ENCODE measurements around the gene MAPK8IP2. TPM values are rescaled to one million over a fixed set of nuclear protein-coding genes. Genes with fewer than 3 reads are reported as not detected.

MAPK8IP2 gene
- total and polyA plus RNA-seq, 2 of the 13 experiments (the other 11 are each of a cell fraction or from before 2014, with no cell fraction given) = 1.3 to 2.6 TPM

DNA sequence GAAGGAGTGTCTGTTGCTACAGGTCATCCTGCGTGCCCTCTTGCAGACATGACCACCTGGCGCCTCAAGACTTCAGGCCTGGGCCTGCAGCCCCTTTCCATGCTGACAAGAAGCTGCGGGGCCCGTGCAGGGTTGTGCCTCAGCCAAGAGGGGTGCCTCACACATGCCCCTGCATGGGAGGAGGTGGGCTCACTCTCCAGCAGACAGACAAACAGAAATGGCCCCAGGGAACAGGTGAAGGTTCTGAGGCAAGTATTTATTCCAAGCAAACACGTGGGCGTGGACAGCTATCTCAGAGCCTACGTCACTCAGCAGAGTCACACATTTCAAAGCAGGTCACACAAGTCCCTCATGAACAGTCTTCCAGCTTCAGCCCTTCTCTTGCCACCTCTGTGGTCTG, 32.0 kb upstream of the MAPK8IP2 start:
- Histone ChIP-seq H3K4me1 (ENCODE audit: insufficient read depth, low read length) (peaks cover 39% of the 10 kb centered on the region), H3K79me2 (ENCODE audit: insufficient read depth, low read length) (no peaks in the 10 kb centered on the region), H3K27ac (ENCODE audit: extremely low read length, insufficient read depth, low read length) (peak overlapping the region; percentile 83), H3K27me3 (ENCODE audit: control insufficient read depth in 1 of 2, insufficient read depth in 2 of 2, low read length in 2 of 2) (no peaks in the 10 kb centered on the region), H3K9ac (ENCODE audit: insufficient read depth, low read depth, low read length) (peak overlapping the region; percentile 47; the same call in 1 of the 2 replicates), H3K36me3 (replicated peaks in 1 of 2; ENCODE audit: control insufficient read depth in 1 of 2, insufficient read depth in 2 of 2, low read length in 2 of 2) (peaks cover 4 to 5% of the 10 kb centered on the region in 2 experiments; a peak in 2 of 5 replicates), H3K9me3 (ENCODE audit: low read length) (no peaks in the 10 kb centered on the region), H3K4me3 (replicated peaks in 1 of 3; ENCODE audit: insufficient read depth in 1 of 3, low read depth in 2 of 3, low read length in 3 of 3) (peak overlapping the region in 1 of 3 experiments; percentile 7; a peak in 1 of 6 replicates), H4K20me1 (ENCODE audit: insufficient read depth, low read length) (no peaks in the 10 kb centered on the region), H2AFZ (ENCODE audit: low read length) (no peak overlapping the region), H3K4me2 (ENCODE audit: low read depth, low read length) (peak overlapping the region; percentile 52)
- DNase-seq (ENCODE audit: low spot score) (peak; percentile 83), ATAC-seq (peak; percentile 71), FAIRE-seq (peak; percentile 88)
- no TSS peak for BruUV-seq (replicated peaks)
- in situ Hi-C loops (cut with HindIII; ENCODE audit: extremely low pct_ligation_motif_present, low pct_unique_long_range_greater_than_20kb) = loop anchor here (5.0 kb wide), 1 partner anchor 36 kb away; the partner anchor contains the start of gene TYMP
- ChIA-PET CTCF (ENCODE audit: low intra/inter-chr PET ratio, low total read pairs) (no interaction called here), POLR2A (interaction anchor here (0.5 to 3.2 kb wide), 13 partner anchors 9 to 131 kb away, joined by 3 to 30 read pairs (median 4); partner anchors contain the start of genes CHKB, CPT1B, KLHDC7B and SCO2)
- intact Hi-C loops (cut with micrococcal nuclease; ENCODE audit: unreplicated experiment) = no loop called here
- 67% methylated on average over 3 of the region's 7 CpGs for WGBS (ENCODE audit: low lambda C conversion rate)
- TF ChIP-seq GATAD1 (CRISPR knock-in tag; IDR thresholded peaks at IDR 0.05) = 0 out of 2 replicates have a peak, but pooled peaks have one; percentile 8
- no peak for TF ChIP-seq ZNF639 (CRISPR knock-in tag; conservative IDR thresholded peaks at IDR 0.05)
- TF ChIP-seq ZBTB7A (CRISPR knock-in tag; IDR thresholded peaks at IDR 0.05) = peak; percentile 71; the same call in 1 of the 2 replicates
- peak; percentile 36; the same call in 1 of the 2 replicates for TF ChIP-seq MEIS2 (CRISPR knock-in tag; IDR thresholded peaks at IDR 0.05)
- TF ChIP-seq ZNF460 (CRISPR knock-in tag; IDR thresholded peaks at IDR 0.05; ENCODE audit: borderline replicate concordance) = no peak
- no peak for TF ChIP-seq EEA1 (CRISPR knock-in tag; IDR thresholded peaks at IDR 0.05; ENCODE audit: borderline replicate concordance)
- TF ChIP-seq BCL6 (CRISPR knock-in tag; IDR thresholded peaks at IDR 0.05) = peak; percentile 5; the same call in 1 of the 2 replicates
- TF ChIP-seq RARA (CRISPR knock-in tag; IDR thresholded peaks at IDR 0.05) = peak; percentile 41
- TF ChIP-seq, protein P1, sequence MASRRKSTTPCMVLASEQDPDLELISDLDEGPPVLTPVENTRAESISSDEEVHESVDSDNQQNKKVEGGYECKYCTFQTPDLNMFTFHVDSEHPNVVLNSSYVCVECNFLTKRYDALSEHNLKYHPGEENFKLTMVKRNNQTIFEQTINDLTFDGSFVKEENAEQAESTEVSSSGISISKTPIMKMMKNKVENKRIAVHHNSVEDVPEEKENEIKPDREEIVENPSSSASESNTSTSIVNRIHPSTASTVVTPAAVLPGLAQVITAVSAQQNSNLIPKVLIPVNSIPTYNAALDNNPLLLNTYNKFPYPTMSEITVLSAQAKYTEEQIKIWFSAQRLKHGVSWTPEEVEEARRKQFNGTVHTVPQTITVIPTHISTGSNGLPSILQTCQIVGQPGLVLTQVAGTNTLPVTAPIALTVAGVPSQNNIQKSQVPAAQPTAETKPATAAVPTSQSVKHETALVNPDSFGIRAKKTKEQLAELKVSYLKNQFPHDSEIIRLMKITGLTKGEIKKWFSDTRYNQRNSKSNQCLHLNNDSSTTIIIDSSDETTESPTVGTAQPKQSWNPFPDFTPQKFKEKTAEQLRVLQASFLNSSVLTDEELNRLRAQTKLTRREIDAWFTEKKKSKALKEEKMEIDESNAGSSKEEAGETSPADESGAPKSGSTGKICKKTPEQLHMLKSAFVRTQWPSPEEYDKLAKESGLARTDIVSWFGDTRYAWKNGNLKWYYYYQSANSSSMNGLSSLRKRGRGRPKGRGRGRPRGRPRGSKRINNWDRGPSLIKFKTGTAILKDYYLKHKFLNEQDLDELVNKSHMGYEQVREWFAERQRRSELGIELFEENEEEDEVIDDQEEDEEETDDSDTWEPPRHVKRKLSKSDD (CRISPR knock-in tag; IDR thresholded peaks at IDR 0.05; ENCODE audit: low read depth) = peak; percentile 64; the same call in 1 of the 2 replicates
- TF ChIP-seq, protein P2, sequence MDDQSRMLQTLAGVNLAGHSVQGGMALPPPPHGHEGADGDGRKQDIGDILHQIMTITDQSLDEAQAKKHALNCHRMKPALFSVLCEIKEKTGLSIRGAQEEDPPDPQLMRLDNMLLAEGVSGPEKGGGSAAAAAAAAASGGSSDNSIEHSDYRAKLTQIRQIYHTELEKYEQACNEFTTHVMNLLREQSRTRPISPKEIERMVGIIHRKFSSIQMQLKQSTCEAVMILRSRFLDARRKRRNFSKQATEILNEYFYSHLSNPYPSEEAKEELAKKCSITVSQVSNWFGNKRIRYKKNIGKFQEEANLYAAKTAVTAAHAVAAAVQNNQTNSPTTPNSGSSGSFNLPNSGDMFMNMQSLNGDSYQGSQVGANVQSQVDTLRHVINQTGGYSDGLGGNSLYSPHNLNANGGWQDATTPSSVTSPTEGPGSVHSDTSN (CRISPR knock-in tag; IDR thresholded peaks at IDR 0.05; ENCODE audit: borderline replicate concordance) = no peak
- TF ChIP-seq, protein P3, sequence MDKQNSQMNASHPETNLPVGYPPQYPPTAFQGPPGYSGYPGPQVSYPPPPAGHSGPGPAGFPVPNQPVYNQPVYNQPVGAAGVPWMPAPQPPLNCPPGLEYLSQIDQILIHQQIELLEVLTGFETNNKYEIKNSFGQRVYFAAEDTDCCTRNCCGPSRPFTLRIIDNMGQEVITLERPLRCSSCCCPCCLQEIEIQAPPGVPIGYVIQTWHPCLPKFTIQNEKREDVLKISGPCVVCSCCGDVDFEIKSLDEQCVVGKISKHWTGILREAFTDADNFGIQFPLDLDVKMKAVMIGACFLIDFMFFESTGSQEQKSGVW (CRISPR knock-in tag; IDR thresholded peaks at IDR 0.05; ENCODE audit: borderline replicate concordance) = no peak
- TF ChIP-seq EZH2 (conservative IDR thresholded peaks at IDR 0.05; ENCODE audit: low read depth, low read length) = no peak
- TF ChIP-seq POGZ (CRISPR knock-in tag; IDR thresholded peaks at IDR 0.05) = 0 out of 2 replicates have a peak, but pooled peaks have one; percentile 7
- TF ChIP-seq ZNF782 (CRISPR knock-in tag; IDR thresholded peaks at IDR 0.05; ENCODE audit: borderline replicate concordance) = no peak
- no peak for TF ChIP-seq ZNF710 (CRISPR knock-in tag; IDR thresholded peaks at IDR 0.05; ENCODE audit: borderline replicate concordance)
- no peak for TF ChIP-seq BRCA1 (CRISPR knock-in tag; IDR thresholded peaks at IDR 0.05)
